IMR-90 (cell line): ENCODE measurements around the gene CANX. TPM values are rescaled to one million over a fixed set of nuclear protein-coding genes. Genes with fewer than 3 reads are reported as not detected.
"Not testable (repeated sequence)": the region's sequence is repeated elsewhere in the genome, so short reads cannot be mapped to it uniquely, and the experiment has no call there.

Experiments used
- ATAC-seq: fragments of 200-7000 bp; cut with Tn5 transposase; 2 replicates; pipeline ENCODE4 v1.9.1; 2020; ENCODE audit warnings: low read depth, mild to moderate bottlenecking, moderate library complexity
- BruUV-seq: library from RNA; stranded (reverse); fragments of 400-500 nt; replicated peaks from 2 replicates; lab custom pipeline; 2021; lab: Mats Ljungman, UMichigan
- CTCF ChIA-PET: fragments of 300-600 bp; formaldehyde crosslinking; extraction: SDS; loops from one replicate; lab custom pipeline; 2021; ENCODE audit warnings: antibody characterized with exemption; lab: Yijun Ruan, JAX
- POLR2A ChIA-PET: fragments of 300-600 bp; sonication (Branson Sonifier 250); formaldehyde crosslinking; loops from one replicate; lab custom pipeline; 2022; ENCODE audit warnings: antibody characterized with exemption; ENCODE audit not compliant: unreplicated experiment; lab: Charles Lee
- DNase-seq: peaks from one replicate; pipeline ENCODE4 v3.0.0; 2013
- H2AFZ ChIP-seq: replicated peaks from 2 replicates; pipeline ENCODE3; 2013; ENCODE audit warnings: low read length, mild to moderate bottlenecking; ENCODE audit not compliant: poor library complexity
- H2AK5ac ChIP-seq: 2 replicates; pipeline ENCODE4 v1.6.1; 2013; ENCODE audit warnings: low read depth, low read length, inconsistent platforms
- H2AK9ac ChIP-seq: replicated peaks from 2 replicates; pipeline ENCODE3; 2013; ENCODE audit warnings: mild to moderate bottlenecking, low read depth, low read length, moderate library complexity; ENCODE audit not compliant: poor library complexity
- H2BK120ac ChIP-seq: 2 replicates; pipeline ENCODE4 v1.6.1; 2013; ENCODE audit warnings: low read depth, low read length, inconsistent platforms
- H2BK15ac ChIP-seq: 3 replicates; pipeline ENCODE4 v1.6.1; 2013; ENCODE audit warnings: low read depth, low read length, inconsistent platforms
- H2BK20ac ChIP-seq: 2 replicates; pipeline ENCODE4 v1.6.1; 2013; ENCODE audit warnings: low read depth, mild to moderate bottlenecking, inconsistent platforms, low read length, moderate library complexity
- H2BK5ac ChIP-seq: 2 replicates; pipeline ENCODE4 v1.6.1; 2013; ENCODE audit warnings: mild to moderate bottlenecking, low read depth, low read length, inconsistent platforms; ENCODE audit not compliant: poor library complexity, severe bottlenecking
- H3K14ac ChIP-seq: replicated peaks from 2 replicates; pipeline ENCODE4 v1.6.1; 2013; ENCODE audit warnings: low read depth, low read length, inconsistent platforms
- H3K18ac ChIP-seq: 2 replicates; pipeline ENCODE4 v1.6.1; 2013; ENCODE audit warnings: low read depth, low read length, control low read depth
- H3K23ac ChIP-seq: 2 replicates; pipeline ENCODE4 v1.6.1; 2013; ENCODE audit warnings: low read depth, low read length, inconsistent platforms
- H3K27ac ChIP-seq: 2 replicates; pipeline ENCODE4 v1.5.1; 2013; ENCODE audit warnings: mild to moderate bottlenecking, control low read depth, low read length; ENCODE audit not compliant: insufficient read depth
- H3K27me3 ChIP-seq: 2 replicates; pipeline ENCODE4 v1.6.1; 2013; ENCODE audit warnings: low read length; ENCODE audit not compliant: control insufficient read depth, insufficient read depth
- H3K36me3 ChIP-seq: 2 replicates; pipeline ENCODE4 v1.6.1; 2013; ENCODE audit warnings: low read length, mixed read lengths; ENCODE audit not compliant: control insufficient read depth, insufficient read depth
- H3K4ac ChIP-seq: 2 replicates; pipeline ENCODE4 v1.6.1; 2013; ENCODE audit warnings: low read depth, low read length, inconsistent platforms
- H3K4me1 ChIP-seq: 2 replicates; pipeline ENCODE4 v1.6.1; 2013; ENCODE audit warnings: low read length, mixed read lengths; ENCODE audit not compliant: control insufficient read depth, insufficient read depth
- H3K4me2 ChIP-seq: 2 replicates; pipeline ENCODE4 v1.6.1; 2013; ENCODE audit warnings: low read depth, mild to moderate bottlenecking, control low read depth, low read length, moderate library complexity
- H3K4me3 ChIP-seq: 2 replicates; pipeline ENCODE4 v1.5.1; 2013; ENCODE audit warnings: low read depth, mild to moderate bottlenecking, control low read depth, low read length, moderate library complexity; ENCODE audit not compliant: insufficient read depth
- H3K56ac ChIP-seq: 2 replicates; pipeline ENCODE4 v1.6.1; 2013; ENCODE audit warnings: low read length, inconsistent platforms; ENCODE audit not compliant: insufficient read depth; ENCODE audit errors: extremely low read depth
- H3K79me1 ChIP-seq, 2 experiments: 2 replicates each; pipeline ENCODE4 v1.6.1; 2013; ENCODE audit warnings: low read length in 2 of 2, inconsistent platforms in 1 of 2, low read depth in 1 of 2
- H3K9ac ChIP-seq: 2 replicates; pipeline ENCODE4 v1.6.1; 2013; ENCODE audit warnings: low read depth, low read length, control low read depth
- H3K9me1 ChIP-seq: 2 replicates; pipeline ENCODE4 v1.6.1; 2013; ENCODE audit warnings: low read length, inconsistent platforms; ENCODE audit not compliant: insufficient read depth
- H3K9me3 ChIP-seq: 2 replicates; pipeline ENCODE4 v1.6.1; 2013; ENCODE audit warnings: low read length; ENCODE audit not compliant: control insufficient read depth, insufficient read depth
- H4K20me1 ChIP-seq: 2 replicates; pipeline ENCODE4 v1.6.1; 2013; ENCODE audit warnings: low read length, inconsistent platforms; ENCODE audit not compliant: insufficient read depth
- H4K5ac ChIP-seq: 2 replicates; pipeline ENCODE4 v1.6.1; 2013; ENCODE audit warnings: mild to moderate bottlenecking, low read depth, low read length, control low read depth
- H4K8ac ChIP-seq, 2 experiments: 2 replicates each; pipeline ENCODE4 v1.6.1; 2013; ENCODE audit warnings: low read depth in 2 of 2, low read length in 2 of 2, control low read depth in 1 of 2, inconsistent platforms in 1 of 2
- H4K91ac ChIP-seq: 2 replicates; pipeline ENCODE4 v1.6.1; 2013; ENCODE audit warnings: low read depth, low read length, inconsistent platforms; ENCODE audit not compliant: insufficient read depth
- WGBS, 2 experiments: methylation state at CpG; one replicate each; pipeline versions ENCODE4 v1.1.5 to v1.1.7; 2013; ENCODE audit warnings: missing lambda C conversion rate in 2 of 2; ENCODE audit not compliant: insufficient read length in 1 of 2; ENCODE audit errors: extremely low coverage in 2 of 2; 5-methylcytosine and 5-hydroxymethylcytosine counted together
- dilution Hi-C: fragments of 300-500 bp; cut with HindIII; formaldehyde crosslinking; loops from one replicate; pipeline ENCODE4 v1.14.3; 2018; ENCODE audit warnings: low sequenced_read_pairs; ENCODE audit not compliant: unreplicated experiment
- in situ Hi-C: fragments of 300-500 bp; cut with MboI; formaldehyde crosslinking; loops from 3 replicates; pipeline ENCODE4 v1.14.3; 2019; ENCODE audit warnings: low sequenced_read_pairs, inconsistent platforms, mixed read lengths
- intact Hi-C: fragments of 100-400 bp; cut with micrococcal nuclease; formaldehyde crosslinking; loops from 2 replicates; pipeline ENCODE4 v1.10.0; 2022
- polyA plus RNA-seq, 3 experiments: library from polyadenylated mRNA; depleted of rRNA; stranded (reverse); fragments of >200 nt; gene quantifications; 2 replicates each; pipeline ENCODE4 v1.2.3, GENCODE V29; 2012; ENCODE audit warnings: low replicate concordance in 1 of 3
- total RNA-seq: library from RNA; depleted of rRNA; stranded (reverse); fragments of >200 nt; gene quantifications from 2 replicates; pipeline ENCODE4 v1.2.3, GENCODE V29; 2012

The CANX gene
- total and polyA plus RNA-seq, 2 of the 4 experiments (the other 2 are of a cell fraction) = 216 to 345 TPM

DNA sequence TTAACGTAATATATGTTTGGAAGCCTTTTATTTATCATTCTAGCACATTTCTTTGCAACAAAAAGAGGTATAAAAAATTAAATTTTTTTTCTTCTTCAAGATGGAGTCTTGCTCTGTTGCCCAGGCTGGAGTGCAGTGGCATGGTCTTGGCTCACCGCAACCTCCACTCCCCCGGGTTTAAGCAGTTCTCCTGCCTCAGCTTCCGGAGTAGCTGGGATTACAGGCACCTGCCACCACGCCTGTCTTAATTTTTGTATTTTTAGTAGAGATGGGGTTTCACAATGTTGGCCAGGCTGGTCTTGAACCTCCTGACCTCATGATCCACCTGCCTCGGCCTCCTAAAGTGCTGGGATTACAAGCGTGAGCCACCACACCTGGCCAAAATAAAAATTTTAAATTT, 45.3 kb downstream of the CANX start:
- H3K14ac ChIP-seq, POLR2A ChIA-PET, H4K91ac ChIP-seq, H3K27ac ChIP-seq, H2AFZ ChIP-seq, H2BK120ac ChIP-seq, H2BK5ac ChIP-seq, H4K5ac ChIP-seq, H3K18ac ChIP-seq, H3K4me3 ChIP-seq, H3K9me1 ChIP-seq, H3K4ac ChIP-seq, H3K56ac ChIP-seq, H4K8ac ChIP-seq, intact Hi-C loops, H3K23ac ChIP-seq, H3K36me3 ChIP-seq, H3K9ac ChIP-seq, DNase-seq, ATAC-seq, H2BK20ac ChIP-seq, H3K4me1 ChIP-seq, H2AK5ac ChIP-seq, H3K9me3 ChIP-seq, BruUV-seq, H2AK9ac ChIP-seq, H3K4me2 ChIP-seq, in situ Hi-C loops, dilution Hi-C loops, H3K27me3 ChIP-seq, H2BK15ac ChIP-seq: not testable (repeated sequence)
- CTCF ChIA-PET = interaction anchor here (0.6 kb wide), 1 partner anchor 73 kb away, joined by 4 read pairs; no protein-coding TSS in a partner anchor
- no CpG with 5 or more reads among the region's 7 CpGs for WGBS, 2 experiments
- Histone ChIP-seq H4K20me1 (peaks cover 51% of the 10 kb centered on the region), H3K79me1 (peaks cover 8 to 32% of the 10 kb centered on the region in 2 experiments)
